OCI-LY3 (cell line): ENCODE measurements around the gene ELAVL2.

Source experiments
- CTCF ChIP-seq: fragments of 200-600, 300-600 bp; sonication (generic); IDR thresholded peaks from 2 replicates; pipeline ENCODE4 v1.5.1; 2014; ENCODE audit warnings: antibody characterized with exemption, low read length, low read depth
- EZH2phosphoT487 ChIP-seq: fragments of 200-600 bp; shearing (Covaris generic); IDR thresholded peaks from 2 replicates; pipeline ENCODE4 v1.6.1; 2018; ENCODE audit warnings: antibody characterized with exemption, mixed run types, low read depth

- TF ChIP-seq CTCF (no peak), EZH2phosphoT487 (no peak)
Observed at GRCh38 chr9:23812673-23813072, 13.4 kb downstream of the ELAVL2 start.
